Breast epithelium (tissue), 4 donors: ENCODE data around the gene PTPRG. TPM values are rescaled to one million over a fixed set of nuclear protein-coding genes. Genes with fewer than 3 reads are reported as not detected.

Source experiments
- DNase-seq, 2 donors: peaks; one replicate each; pipeline ENCODE4 v3.0.0-alpha.2; 2019; ENCODE audit warnings: low spot score in 2 of 2
- H3K27ac ChIP-seq, 2 donors: fragments of 200-600 bp; sonication (generic) in 1 of 2; one replicate each; pipeline ENCODE4 v1.5.1; 2016 to 2019; ENCODE audit warnings: mild to moderate bottlenecking in 1 of 2
- H3K27me3 ChIP-seq, 2 donors: fragments of 200-600 bp; sonication (generic) in 1 of 2; one replicate each; pipeline versions ENCODE4 v1.5.1 to v1.6.0; 2017 to 2019; ENCODE audit warnings: control low read depth in 1 of 2, mild to moderate bottlenecking in 1 of 2
- H3K36me3 ChIP-seq: fragments of 200-600 bp; one replicate; pipeline ENCODE4 v1.5.1; 2019
- H3K4me1 ChIP-seq, 2 donors: fragments of 200-600 bp; sonication (generic); one replicate each; pipeline ENCODE4 v1.5.1; 2016 to 2019; ENCODE audit warnings: control low read depth in 1 of 2
- H3K4me3 ChIP-seq, 3 donors: fragments of 200-600 bp; sonication (generic); 1 replicate in 2 of 3; 2 replicates in 1 of 3; pipeline ENCODE4 v1.5.1; 2016 to 2019; ENCODE audit warnings: mild to moderate bottlenecking in 3 of 3, moderate library complexity in 2 of 3
- H3K9me3 ChIP-seq, 2 donors: fragments of 200-600 bp; sonication (generic) in 1 of 2; one replicate each; pipeline ENCODE4 v1.5.1; 2016 to 2019; ENCODE audit warnings: control low read depth in 1 of 2
- CTCF ChIP-seq, 3 donors: fragments of 450-650 bp; IDR thresholded peaks; one replicate each; pipeline ENCODE4 v1.5.1; 2016 to 2017; ENCODE audit warnings: antibody characterized with exemption in 3 of 3, mild to moderate bottlenecking in 3 of 3, moderate library complexity in 3 of 3
- POLR2A ChIP-seq: fragments of 450-650 bp; IDR thresholded peaks from one replicate; pipeline ENCODE4 v1.6.1; 2016; ENCODE audit warnings: antibody characterized with exemption, mild to moderate bottlenecking, moderate library complexity
- POLR2AphosphoS5 ChIP-seq, 3 donors: sonication (generic); formaldehyde crosslinking; IDR thresholded peaks; one replicate each; pipeline ENCODE4 v1.6.1; 2017; ENCODE audit warnings: antibody characterized with exemption in 3 of 3
- intact Hi-C: fragments of 100-400 bp; cut with DNase I; formaldehyde crosslinking; loops from one replicate; pipeline ENCODE4 v1.15.1; 2023; ENCODE audit warnings: low total_unique reads
- total RNA-seq, 3 donors: library from RNA; depleted of rRNA; stranded (reverse); fragments of >200 nt; gene quantifications; one replicate each; pipeline ENCODE4 v1.1.0, GENCODE V29; 2016

The PTPRG gene
- total RNA-seq, 3 donors from 2014 or later, result 42.3 to 179 (median 61.6) TPM

GRCh38 chr3:61965770-61966131 is 404.4 kb downstream of the PTPRG start:
- Histone ChIP-seq H3K4me3 (no peak overlapping the region), H3K9me3 (no peaks in the 10 kb centered on the region), H3K27me3 (no peaks in the 10 kb centered on the region), H3K36me3 (no peaks in the 10 kb centered on the region), H3K4me1 (no peaks in the 10 kb centered on the region), H3K27ac (no peak overlapping the region)
- intact Hi-C loops, result loop anchor here (2.0 kb wide), 1 partner anchor 55 kb away; no protein-coding TSS in a partner anchor
- TF ChIP-seq CTCF (IDR thresholded peaks at IDR 0.05) (no peak), POLR2AphosphoS5 (IDR thresholded peaks at IDR 0.05) (no peak), POLR2A (no peak)
- no peak for DNase-seq

DNA sequence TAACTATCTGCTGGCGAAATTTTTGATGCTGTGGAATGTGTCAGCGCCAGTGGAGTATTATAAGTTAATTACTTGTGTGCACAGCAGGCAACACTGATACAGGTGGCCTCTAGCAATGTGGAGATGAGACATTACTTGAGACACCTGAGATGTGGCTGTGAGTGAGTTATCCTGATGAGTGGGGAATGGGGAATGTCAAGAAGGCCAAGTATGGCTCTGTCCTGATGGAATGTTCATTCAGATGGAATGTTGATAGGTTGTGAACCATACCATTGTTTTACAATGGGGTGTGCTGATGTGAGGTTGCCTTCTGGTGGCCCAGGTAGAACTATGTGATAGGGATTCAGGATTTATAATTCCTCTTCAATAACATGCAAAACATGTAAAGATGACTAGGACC is 404.8 kb downstream of the PTPRG start:
- no peak for TF ChIP-seq POLR2A
- no peak for TF ChIP-seq CTCF (IDR thresholded peaks at IDR 0.05)
- TF ChIP-seq POLR2AphosphoS5 (IDR thresholded peaks at IDR 0.05), result no peak
- no peak overlapping the region for H3K27ac ChIP-seq
- no peaks in the 10 kb centered on the region for H3K4me1 ChIP-seq
- no peak overlapping the region for H3K4me3 ChIP-seq
- no peak for DNase-seq
- no peaks in the 10 kb centered on the region for H3K27me3 ChIP-seq
- intact Hi-C loops, result loop anchor here (2.0 kb wide), 1 partner anchor 55 kb away; no protein-coding TSS in a partner anchor
- no peaks in the 10 kb centered on the region for H3K9me3 ChIP-seq
- no peaks in the 10 kb centered on the region for H3K36me3 ChIP-seq

DNA sequence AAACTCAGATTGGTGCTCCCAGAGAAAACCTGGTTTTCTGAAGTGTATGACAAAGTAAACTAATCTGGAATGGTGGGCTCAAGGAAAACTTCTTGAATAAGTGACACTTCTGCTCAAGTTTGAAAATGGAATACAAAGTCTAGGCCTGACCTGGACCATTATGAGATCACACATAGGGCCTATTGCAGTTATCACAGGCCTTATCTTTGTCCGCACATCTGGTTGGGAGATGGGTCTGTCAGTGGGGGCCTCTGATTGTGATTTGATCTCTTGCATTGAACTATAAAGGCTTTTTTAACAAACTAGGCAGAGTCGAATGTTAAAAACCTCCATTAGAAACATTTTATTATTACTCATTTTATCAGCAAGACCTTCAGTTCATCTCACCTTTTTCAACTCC is 405.6 kb downstream of the PTPRG start:
- no peak overlapping the region for H3K27ac ChIP-seq
- TF ChIP-seq POLR2A, result no peak
- TF ChIP-seq CTCF (IDR thresholded peaks at IDR 0.05), result no peak
- TF ChIP-seq POLR2AphosphoS5 (IDR thresholded peaks at IDR 0.05), result no peak
- H3K4me3 ChIP-seq, result no peak overlapping the region
- intact Hi-C loops, result loop anchor here (2.0 kb wide), 1 partner anchor 54 kb away; no protein-coding TSS in a partner anchor
- no peaks in the 10 kb centered on the region for H3K4me1 ChIP-seq
- no peaks in the 10 kb centered on the region for H3K27me3 ChIP-seq
- no peak for DNase-seq
- no peaks in the 10 kb centered on the region for H3K9me3 ChIP-seq
- no peaks in the 10 kb centered on the region for H3K36me3 ChIP-seq

GRCh38 chr3:61967937-61968336 is 406.6 kb downstream of the PTPRG start:
- H3K36me3 ChIP-seq, result no peaks in the 10 kb centered on the region
- H3K27ac ChIP-seq, result no peak overlapping the region
- H3K4me3 ChIP-seq, result no peak overlapping the region
- no peaks in the 10 kb centered on the region for H3K27me3 ChIP-seq
- H3K4me1 ChIP-seq, result no peaks in the 10 kb centered on the region
- no peaks in the 10 kb centered on the region for H3K9me3 ChIP-seq
- no peak for DNase-seq
- no peak for TF ChIP-seq CTCF (IDR thresholded peaks at IDR 0.05)
- TF ChIP-seq POLR2AphosphoS5 (IDR thresholded peaks at IDR 0.05), result no peak
- TF ChIP-seq POLR2A, result no peak
- intact Hi-C loops, result loop anchor here (2.0 kb wide), 1 partner anchor 53 kb away; no protein-coding TSS in a partner anchor

DNA sequence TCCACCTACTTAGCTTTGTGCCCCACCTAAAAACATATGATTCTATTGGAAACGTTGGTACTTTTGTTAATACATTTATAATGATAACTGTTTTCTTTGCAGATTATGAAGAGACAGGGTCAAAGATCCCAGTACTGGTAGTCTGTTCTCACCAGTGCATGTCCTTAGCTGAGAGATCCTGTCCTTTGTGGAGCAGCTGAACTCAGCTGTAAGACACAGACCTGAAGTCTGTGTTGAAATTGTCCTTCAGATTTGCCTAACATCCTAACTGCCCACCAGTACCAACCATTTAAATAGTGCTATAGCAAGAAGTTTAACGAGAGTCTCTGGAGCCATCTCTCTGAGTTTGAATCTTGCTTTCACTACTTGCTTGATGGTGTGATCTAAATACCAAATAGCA is 413.3 kb downstream of the PTPRG start:
- Histone ChIP-seq H3K27me3 (no peaks in the 10 kb centered on the region), H3K36me3 (no peaks in the 10 kb centered on the region), H3K4me1 (no peaks in the 10 kb centered on the region), H3K4me3 (no peak overlapping the region), H3K9me3 (no peaks in the 10 kb centered on the region), H3K27ac (no peak overlapping the region)
- TF ChIP-seq POLR2A (no peak), CTCF (IDR thresholded peaks at IDR 0.05) (no peak), POLR2AphosphoS5 (IDR thresholded peaks at IDR 0.05) (no peak)
- no peak for DNase-seq
- intact Hi-C loops, result no loop called here
